ENCODE measurements around the gene RALGAPA2.

- TF ChIP-seq, protein P1, sequence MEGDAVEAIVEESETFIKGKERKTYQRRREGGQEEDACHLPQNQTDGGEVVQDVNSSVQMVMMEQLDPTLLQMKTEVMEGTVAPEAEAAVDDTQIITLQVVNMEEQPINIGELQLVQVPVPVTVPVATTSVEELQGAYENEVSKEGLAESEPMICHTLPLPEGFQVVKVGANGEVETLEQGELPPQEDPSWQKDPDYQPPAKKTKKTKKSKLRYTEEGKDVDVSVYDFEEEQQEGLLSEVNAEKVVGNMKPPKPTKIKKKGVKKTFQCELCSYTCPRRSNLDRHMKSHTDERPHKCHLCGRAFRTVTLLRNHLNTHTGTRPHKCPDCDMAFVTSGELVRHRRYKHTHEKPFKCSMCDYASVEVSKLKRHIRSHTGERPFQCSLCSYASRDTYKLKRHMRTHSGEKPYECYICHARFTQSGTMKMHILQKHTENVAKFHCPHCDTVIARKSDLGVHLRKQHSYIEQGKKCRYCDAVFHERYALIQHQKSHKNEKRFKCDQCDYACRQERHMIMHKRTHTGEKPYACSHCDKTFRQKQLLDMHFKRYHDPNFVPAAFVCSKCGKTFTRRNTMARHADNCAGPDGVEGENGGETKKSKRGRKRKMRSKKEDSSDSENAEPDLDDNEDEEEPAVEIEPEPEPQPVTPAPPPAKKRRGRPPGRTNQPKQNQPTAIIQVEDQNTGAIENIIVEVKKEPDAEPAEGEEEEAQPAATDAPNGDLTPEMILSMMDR (conservative IDR thresholded peaks at IDR 0.05; ENCODE audit: low read length): no peak
- TF ChIP-seq EZH2phosphoT487 (IDR thresholded peaks at IDR 0.05; ENCODE audit: borderline replicate concordance): no peak
These were observed 229.1 kb downstream of the RALGAPA2 start for GRCh38 chr20:20483328-20483727.
